RWPE2 (cell line): Measurements from ENCODE around the gene TAF1L.
A peak's percentile ranks its signal among the peaks of the same experiment; 100 is the strongest.

Source experiments
- ATAC-seq: fragments of 200-7000 bp; cut with Tn5 transposase; 3 replicates; pipeline ENCODE4 v1.9.1; 2021; ENCODE audit warnings: low read depth
- DNase-seq: peaks from one replicate; pipeline ENCODE4 v3.0.0-alpha.2; 2020; ENCODE audit warnings: low spot score
- H3K27ac ChIP-seq: fragments of 450-650 bp; 2 replicates; pipeline ENCODE4 v1.5.1; 2017; ENCODE audit warnings: mild to moderate bottlenecking; ENCODE audit not compliant: poor library complexity, severe bottlenecking
- H3K27me3 ChIP-seq: fragments of 250-450 bp; sonication (Bioruptor Pico); 2 replicates; pipeline ENCODE4 v1.5.1; 2021; ENCODE audit warnings: mild to moderate bottlenecking, moderate library complexity; ENCODE audit not compliant: insufficient read depth, poor library complexity, severe bottlenecking
- H3K36me3 ChIP-seq: fragments of 250-450 bp; sonication (Bioruptor Pico); 2 replicates; pipeline ENCODE4 v1.5.1; 2020; ENCODE audit warnings: low read depth, mild to moderate bottlenecking, moderate library complexity
- H3K4me1 ChIP-seq: fragments of 250-450 bp; sonication (Bioruptor Pico); 2 replicates; pipeline ENCODE4 v1.5.1; 2021; ENCODE audit warnings: mild to moderate bottlenecking, moderate library complexity; ENCODE audit not compliant: insufficient read depth, poor library complexity, severe bottlenecking
- H3K4me3 ChIP-seq: fragments of 250-450 bp; sonication (Bioruptor Pico); 2 replicates; pipeline ENCODE4 v1.5.1; 2021; ENCODE audit warnings: mild to moderate bottlenecking, moderate library complexity; ENCODE audit not compliant: severe bottlenecking
- H3K9me3 ChIP-seq: fragments of 250-450 bp; sonication (Bioruptor Pico); 2 replicates; pipeline ENCODE4 v1.5.1; 2021; ENCODE audit warnings: mild to moderate bottlenecking, moderate library complexity; ENCODE audit not compliant: severe bottlenecking
- CTCF ChIP-seq: fragments of 450-650 bp; IDR thresholded peaks from one replicate; pipeline ENCODE4 v1.5.1; 2017; ENCODE audit warnings: mild to moderate bottlenecking, moderate library complexity; ENCODE audit not compliant: poor library complexity, severe bottlenecking

Gene TAF1L

GRCh38 chr9:32590898-32591297 lies 44.6 kb downstream of the TAF1L start:
- peak; percentile 99 for ATAC-seq
- no peak for TF ChIP-seq CTCF
- H3K9me3 ChIP-seq: no peaks in the 10 kb centered on the region
- no peak overlapping the region for H3K4me3 ChIP-seq
- H3K36me3 ChIP-seq: no peaks in the 10 kb centered on the region
- no peak for DNase-seq
- no peak overlapping the region for H3K27ac ChIP-seq
- H3K27me3 ChIP-seq: no peaks in the 10 kb centered on the region
- H3K4me1 ChIP-seq: peaks cover 11% of the 10 kb centered on the region

DNA sequence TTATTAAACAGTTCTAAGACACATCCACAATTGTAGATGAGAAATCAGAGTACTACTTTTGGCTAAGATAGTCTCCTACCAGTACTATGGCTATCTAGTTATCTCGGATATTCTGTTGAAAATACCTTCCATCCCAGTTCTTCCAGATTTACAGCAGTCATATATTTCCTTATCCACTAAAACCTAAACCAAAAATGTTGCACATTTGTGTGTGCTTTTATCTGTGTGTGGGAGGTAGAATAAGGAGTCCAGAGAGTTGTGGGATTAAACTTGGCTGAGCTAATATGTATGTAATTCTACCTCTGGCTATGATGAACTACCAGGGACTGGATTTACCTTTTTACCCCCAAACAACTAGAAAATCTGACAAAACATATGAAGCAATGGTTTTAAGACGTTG lies 45.0 kb downstream of the TAF1L start:
- DNase-seq: no peak
- TF ChIP-seq CTCF: no peak
- no peaks in the 10 kb centered on the region for H3K36me3 ChIP-seq
- no peak overlapping the region for H3K4me3 ChIP-seq
- H3K4me1 ChIP-seq: peaks cover 11% of the 10 kb centered on the region
- no peaks in the 10 kb centered on the region for H3K27me3 ChIP-seq
- no peak for ATAC-seq
- H3K9me3 ChIP-seq: no peaks in the 10 kb centered on the region
- H3K27ac ChIP-seq: no peak overlapping the region

DNA sequence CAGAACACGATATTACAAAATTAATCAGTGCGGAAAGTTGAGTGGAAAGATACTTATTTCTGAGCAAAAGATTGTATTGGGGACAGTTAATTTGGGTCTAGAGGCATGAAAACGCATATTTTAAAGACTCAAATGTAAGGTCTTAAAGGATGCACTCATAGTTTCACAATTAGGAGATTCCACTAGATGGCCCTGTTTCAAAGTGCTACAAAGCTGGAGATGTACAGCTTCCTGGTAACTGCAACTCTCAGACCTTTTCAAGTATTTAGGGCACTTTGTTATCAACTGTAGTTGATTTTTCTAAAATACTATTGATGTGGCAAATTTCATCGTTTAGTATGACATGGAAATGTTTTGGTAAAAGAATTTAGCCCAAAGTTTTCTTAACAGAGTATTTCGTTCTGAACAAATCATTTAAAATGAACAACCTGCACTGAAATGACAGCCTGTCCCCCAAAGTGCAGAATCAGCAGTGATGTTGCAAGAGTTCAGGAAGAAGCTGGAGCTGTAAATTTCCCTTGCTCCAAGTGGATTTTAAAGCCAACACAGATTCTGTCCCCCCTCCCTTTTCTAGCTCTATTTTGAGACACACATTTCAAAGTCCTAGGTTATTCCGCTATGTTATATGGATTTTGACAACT lies 46.3 kb downstream of the TAF1L start:
- H3K36me3 ChIP-seq: no peaks in the 10 kb centered on the region
- H3K27ac ChIP-seq: no peak overlapping the region
- peaks cover 11% of the 10 kb centered on the region for H3K4me1 ChIP-seq
- no peak for DNase-seq
- peak; percentile 73; the same call in 2 of the 3 replicates for ATAC-seq
- no peaks in the 10 kb centered on the region for H3K9me3 ChIP-seq
- peak; percentile 80 for TF ChIP-seq CTCF
- no peaks in the 10 kb centered on the region for H3K27me3 ChIP-seq
- H3K4me3 ChIP-seq: no peak overlapping the region

- Histone ChIP-seq H3K27me3 (no peaks in the 10 kb centered on the region), H3K36me3 (no peaks in the 10 kb centered on the region), H3K27ac (no peak overlapping the region), H3K4me1 (peaks cover 11% of the 10 kb centered on the region), H3K4me3 (no peak overlapping the region), H3K9me3 (no peaks in the 10 kb centered on the region)
- ATAC-seq (no peak), DNase-seq (no peak)
- TF ChIP-seq CTCF: no peak
Observed at GRCh38 chr9:32587901-32588300, 47.6 kb downstream of the TAF1L start.

GRCh38 chr9:32584784-32585183 lies 50.7 kb downstream of the TAF1L start:
- no peaks in the 10 kb centered on the region for H3K9me3 ChIP-seq
- H3K36me3 ChIP-seq: no peaks in the 10 kb centered on the region
- H3K4me1 ChIP-seq: no peaks in the 10 kb centered on the region
- TF ChIP-seq CTCF: no peak
- no peaks in the 10 kb centered on the region for H3K27me3 ChIP-seq
- DNase-seq: no peak
- ATAC-seq: no peak
- H3K4me3 ChIP-seq: no peak overlapping the region
- H3K27ac ChIP-seq: no peak overlapping the region
